CD4-positive, alpha-beta T cell treated with Interleukin-15 for 1 hour (primary cell): ENCODE data around the gene MYBPC2.

ENCODE experiments used
- DNase-seq: peaks from one replicate; pipeline ENCODE4 v3.0.0-alpha.2; 2020

MYBPC2 gene

DNA sequence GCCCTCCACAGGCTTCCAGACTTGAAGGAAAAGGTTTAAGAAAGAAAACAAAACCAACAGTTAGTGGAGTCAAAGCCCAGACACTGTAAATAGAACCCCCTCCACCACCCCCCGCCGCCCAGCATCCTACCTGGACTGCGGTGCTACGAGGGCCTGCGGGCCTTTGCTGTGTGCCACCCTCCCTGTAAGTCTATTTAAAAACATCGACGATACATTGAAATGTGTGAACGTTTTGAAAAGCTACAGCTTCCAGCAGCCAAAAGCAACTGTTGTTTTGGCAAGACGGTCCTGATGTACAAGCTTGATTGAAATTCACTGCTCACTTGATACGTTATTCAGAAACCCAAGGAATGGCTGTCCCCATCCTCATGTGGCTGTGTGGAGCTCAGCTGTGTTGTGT, 50.2 kb downstream of the MYBPC2 start:
- no peak for DNase-seq

DNA sequence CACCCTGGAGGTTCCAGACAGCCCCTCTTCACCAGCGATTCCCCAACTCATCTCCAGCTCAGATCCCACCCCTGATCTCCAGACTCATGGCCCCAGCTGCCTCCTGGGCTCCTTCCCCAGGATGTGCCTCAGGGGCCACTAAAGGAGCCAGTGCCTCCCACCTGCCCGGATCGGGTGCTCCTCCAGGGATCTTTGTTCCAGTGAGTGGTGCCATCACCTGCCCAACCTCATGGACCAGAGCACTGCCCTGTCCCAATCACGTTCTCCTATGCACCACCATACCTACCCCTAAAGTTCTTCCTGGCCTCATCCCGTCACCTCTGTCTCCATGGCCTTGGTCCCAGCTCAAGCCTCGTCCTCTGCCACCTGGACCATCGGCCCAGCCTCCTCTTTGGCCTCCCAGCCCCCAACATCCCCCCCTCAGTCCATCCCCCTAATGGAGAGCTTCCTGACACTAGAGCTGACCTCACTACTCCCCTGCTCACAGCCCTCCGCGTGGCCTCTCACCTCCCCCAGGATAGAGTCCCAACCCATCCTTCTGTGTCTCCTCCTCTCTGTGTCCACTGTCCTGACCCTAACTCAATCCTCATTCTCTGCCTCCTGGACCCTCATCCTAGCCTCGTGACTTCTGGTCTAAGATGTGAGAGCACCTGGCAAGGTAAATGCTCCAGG, 52.7 kb downstream of the MYBPC2 start:
- DNase-seq = no peak

DNA sequence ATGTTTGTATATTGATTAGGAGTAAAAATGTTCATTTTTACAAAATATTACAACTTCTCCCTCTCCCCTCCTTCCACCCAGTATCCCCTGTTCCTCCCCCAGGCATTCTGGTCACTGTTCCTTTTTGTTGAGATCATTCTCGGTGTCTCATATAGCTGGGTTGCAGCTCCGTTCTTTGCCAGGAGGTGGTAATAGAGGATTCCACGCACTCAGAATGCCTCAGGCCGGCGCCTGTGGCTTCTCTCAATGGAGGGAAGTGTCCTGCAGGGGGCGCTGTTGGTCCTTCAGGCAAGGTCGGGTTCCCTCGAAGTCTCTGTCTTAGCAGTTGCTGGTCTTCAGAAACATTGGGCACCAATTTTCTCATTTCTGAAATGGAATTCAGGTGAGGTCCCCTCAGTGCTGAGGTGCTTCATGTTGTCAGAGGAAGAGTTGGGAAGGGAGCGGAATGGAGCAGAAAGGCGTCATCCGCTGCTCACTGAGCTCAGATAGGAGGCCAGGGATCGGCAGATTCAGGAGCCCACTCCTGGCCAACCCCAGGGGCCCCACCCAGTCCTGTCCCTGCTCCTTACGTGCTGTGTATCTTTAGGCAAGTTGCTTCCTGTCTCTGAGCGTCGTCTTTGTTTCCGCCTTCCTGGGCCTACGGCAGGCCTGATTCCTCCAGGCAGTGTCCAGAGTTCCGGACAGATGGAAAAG, 54.3 kb downstream of the MYBPC2 start:
- peak; percentile 48 for DNase-seq

DNA sequence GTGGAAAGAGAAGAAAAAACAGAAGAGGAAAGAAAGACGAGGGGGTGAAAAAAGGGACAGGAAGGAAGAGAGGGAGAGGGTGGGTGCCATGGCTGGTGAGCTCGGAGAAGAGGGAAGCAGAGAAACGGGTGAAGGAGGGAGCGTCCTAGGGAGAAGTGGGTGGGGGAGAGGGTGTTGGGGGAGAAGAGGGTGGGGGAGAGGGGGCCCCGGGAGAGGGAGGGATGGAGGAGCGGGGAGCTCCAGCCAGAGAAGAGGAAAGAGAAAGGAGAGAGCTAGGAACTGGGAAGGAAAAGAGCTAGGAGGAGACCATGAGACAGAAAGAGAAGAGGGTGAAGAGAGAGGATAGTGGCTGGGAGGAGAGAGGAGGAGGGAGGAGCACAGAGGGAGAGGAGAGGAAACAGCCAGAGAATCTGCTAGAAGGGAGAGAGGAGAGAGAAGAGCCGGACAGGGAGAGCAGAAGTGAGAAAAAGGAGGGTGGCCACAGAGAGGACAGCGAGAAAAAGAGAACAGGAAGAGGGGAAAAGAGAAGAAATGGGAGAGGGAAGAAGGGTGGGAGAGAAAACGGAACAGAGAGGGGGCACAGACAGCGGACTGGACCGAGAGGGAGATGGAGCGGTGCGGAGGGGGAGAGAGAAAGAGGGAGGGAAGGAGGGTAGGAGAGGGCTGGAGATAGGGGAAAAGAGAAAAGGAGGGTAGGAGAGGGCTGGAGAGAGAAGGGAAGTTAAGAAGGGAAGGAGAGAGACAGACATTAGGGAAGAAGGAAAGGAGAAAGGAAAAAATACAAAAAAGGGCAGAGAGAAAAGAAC, 55.9 kb downstream of the MYBPC2 start:
- DNase-seq = no peak

DNA sequence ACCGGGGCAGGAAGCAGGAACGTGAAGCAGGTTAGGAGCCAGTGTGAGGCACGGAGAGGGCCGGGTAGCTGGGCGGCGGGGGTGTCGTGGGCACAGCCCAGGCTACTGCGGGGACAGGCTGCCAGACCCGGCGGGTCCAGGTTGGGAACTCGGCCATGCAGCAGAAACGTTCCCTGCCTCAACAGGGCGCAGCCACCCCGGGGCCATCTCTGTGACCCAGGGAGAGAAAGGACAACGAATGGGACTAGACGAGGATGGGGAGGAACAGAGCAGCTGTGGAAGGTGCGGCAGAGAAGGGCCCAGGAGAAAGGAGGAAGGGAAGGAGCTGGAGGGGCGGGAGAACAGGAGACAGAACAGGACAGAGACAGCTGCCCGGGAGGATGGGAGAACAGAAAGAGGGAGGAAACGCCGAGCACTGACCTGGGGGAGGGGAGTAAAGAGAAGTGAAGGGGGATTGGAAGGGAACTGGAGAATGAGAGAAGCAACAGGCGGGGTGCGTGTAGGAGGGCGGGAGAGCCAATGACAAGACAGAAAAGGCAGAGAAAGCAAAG, 56.8 kb downstream of the MYBPC2 start:
- DNase-seq = no peak

DNA sequence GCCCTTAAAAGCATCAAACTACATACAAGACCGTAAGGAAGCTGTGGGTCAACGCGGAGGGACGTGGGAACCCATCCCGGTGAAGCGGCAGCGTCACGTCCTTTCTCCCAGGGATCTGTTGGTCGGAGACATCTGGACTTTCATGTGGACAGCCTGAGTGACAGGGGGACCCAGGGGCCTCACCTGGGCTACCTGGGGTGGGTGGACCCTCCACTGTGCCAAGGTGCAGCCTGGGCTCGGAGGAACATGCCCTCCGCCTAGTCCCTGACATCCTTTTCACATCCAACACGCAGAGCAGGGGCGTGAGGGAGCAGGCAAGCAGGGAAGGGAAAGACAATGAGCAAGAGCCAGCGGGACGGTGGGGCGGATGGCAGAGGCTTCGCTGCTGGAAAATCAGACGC, 57.7 kb downstream of the MYBPC2 start:
- DNase-seq = no peak

DNA sequence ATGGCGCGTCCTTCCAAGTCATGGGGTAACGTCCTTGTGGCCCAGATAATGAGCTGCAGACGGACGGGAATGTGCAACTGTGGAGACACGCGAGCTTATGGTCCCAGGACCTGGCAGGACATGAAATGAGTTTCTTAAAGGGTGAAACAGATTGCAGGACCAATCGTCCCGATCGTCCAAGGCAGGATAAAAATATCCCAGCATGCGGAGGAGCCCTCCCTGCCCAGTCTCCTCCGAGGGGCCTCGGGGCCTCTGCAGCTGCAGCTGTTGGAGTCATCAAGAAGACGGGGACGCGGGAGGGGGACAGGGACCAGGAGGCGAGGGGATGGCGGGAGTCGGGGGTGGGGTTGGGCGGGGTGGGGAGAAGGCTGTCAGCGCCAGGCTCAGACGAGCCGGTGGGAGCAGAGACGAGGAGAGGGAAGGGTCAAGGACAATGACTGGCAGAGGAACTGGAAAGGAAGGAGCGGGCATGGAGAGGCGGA, 58.3 kb downstream of the MYBPC2 start:
- DNase-seq = peak; percentile 1

DNA sequence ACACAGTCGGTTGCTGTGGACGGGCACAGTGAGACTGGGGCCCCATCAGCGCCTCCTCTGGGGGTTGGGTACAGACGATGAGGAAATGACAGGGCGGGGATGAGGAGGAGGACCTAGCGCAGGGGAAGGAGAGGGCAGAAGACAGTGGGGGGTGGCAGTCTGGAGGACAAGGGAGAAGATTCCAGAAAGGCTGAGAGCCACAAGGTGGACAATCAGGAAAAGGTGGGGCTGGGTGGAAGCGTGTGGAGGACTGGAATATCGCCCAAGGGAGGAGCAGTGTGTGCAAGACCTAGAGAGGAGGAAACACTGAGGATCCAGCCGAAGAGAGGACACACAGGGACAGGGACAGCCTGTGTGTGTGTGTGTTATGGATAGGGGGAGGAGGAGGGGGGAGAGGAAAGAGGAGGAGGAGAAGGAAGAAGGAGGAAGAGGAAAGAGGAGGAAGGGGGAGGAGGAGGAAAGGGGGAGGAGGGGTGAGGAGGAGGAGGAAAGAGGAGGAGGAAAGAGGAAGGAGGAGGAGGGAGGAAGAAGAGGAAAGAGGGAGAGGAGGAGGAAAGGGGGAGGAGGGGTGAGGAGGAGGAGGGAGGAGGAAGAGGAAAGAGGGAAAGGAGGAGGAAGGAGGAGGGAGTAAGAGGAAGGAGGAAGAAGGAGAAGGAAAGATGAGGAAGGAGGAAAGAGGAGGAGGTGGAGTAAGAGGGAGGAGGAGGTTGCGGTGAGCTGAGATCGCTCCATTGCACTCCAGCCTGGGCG, 59.8 kb downstream of the MYBPC2 start:
- peak; percentile 38 for DNase-seq

DNA sequence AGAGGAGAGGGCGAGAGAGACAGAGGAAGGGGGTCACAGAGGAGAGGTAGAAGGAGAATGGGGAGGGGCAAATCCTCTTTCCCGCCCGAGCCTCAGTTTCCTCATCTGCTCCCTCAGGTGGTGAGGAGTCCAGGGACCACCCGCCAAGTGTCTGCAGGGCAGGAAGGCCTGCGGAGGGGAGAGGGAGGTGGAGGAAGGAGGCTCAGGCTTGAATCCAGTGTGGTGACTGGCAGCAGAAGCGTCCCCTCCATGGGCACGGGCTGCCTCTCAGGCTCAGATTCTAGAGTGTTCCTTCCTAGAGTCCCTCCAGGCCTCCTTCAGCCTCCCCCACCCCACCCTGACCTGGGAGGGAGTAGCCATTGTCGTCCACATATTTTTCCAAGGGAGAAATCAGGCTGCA, 60.5 kb downstream of the MYBPC2 start:
- DNase-seq = no peak

DNA sequence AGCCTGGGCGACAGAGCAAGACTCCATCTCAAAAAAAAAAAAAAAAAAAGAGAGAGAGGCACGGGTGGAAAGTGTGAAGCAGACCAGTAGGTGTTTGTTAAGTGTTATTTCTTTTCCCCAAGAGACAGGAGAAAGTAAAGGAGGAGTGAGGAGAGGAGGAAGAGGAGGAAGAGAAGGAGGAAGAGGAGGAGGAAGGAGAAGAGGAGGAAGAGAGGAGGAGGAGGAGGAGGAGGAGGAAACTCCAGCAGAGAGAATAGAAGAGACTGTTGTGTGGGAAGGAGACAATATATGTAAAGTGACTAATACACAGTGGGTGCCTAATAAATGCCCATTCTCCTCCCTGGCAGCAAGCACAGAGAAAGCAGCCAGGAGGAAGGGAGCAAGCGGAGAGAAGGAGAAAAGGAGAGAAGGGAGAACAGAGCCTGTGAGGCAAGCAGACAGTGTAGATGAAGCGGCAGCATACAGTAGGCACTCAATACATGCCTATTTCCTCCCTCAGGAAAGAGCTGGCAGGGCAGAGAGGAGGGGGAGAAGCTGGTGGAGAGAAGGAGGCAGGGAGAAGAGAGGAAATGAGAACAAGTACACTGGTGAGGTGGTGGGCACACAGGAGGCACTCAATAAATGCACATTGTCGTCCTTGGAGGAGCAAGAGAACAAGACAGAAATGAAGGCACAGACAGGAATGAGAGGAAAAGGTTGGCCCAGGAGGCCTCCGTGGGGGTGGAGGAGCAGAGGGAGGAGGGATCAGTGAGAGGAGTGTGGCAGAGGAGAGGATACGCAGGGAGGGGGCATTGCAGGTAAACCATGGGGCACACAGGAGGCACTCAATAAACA, 61.7 kb downstream of the MYBPC2 start:
- no peak for DNase-seq

DNA sequence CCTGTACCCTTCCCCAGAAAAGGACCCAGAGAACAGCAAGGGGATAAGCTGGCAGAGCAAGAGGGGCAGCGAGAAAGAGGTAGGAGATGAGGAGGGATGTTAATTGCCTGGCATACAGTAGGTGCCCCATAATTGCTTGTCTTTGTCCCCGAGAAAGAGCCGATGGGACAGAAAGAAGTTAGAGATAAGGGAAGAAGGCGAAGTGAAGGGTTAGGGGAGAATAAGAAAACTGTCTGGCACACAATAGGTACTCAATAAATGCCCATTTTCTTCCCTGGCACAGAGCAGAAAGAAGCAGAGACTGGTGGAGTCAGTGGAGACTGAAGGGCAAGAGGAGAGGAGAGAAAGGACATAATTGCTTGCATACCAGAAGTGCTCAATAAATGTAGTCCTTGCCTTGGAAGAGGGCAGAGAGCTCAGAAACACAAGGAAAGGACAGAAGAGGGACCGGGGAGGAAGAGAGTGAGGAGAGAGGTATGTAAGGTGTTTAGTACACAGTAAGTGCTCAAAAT, 62.4 kb downstream of the MYBPC2 start:
- DNase-seq = no peak

DNA sequence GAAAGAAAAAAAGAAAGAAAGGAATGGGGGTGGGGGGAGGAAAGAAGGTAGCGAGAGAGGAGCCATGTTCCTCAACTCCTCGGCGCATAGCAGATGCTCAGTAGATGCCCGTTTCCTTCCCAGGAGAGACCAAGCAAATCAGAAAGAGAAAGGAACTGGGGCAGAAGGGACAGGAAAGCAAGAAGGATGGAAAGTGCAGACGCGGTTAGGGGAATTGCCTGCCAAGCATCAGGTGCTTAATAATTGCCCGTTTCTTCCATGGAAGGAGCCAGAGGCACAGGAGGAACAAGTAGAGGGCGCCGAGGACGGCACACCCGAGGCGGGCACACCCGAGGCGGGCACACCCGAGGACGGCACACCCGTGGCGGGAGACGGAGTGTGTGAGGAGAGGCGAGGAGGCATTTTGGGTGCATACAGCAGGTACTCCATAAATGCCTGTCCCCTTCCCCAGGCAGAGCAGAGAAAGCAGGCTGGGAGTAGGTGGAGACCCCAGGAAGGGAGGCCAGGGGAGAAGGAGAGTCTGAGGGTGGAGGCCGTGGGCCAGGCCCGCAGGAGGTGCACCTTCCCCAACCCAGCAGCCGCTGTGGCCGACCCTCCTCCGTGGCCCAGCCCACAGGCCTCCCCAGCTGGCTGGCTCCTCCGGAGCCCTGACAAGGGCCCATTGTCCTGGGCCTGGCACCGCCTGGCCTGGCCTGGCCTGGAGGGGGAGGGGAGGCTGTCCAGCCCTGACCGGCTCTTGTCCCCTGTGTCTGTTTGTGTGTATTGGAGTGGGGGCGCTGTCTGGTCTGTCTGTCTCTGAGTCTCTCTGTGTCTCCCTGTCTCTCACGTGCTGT, 63.7 kb downstream of the MYBPC2 start:
- no peak for DNase-seq

DNA sequence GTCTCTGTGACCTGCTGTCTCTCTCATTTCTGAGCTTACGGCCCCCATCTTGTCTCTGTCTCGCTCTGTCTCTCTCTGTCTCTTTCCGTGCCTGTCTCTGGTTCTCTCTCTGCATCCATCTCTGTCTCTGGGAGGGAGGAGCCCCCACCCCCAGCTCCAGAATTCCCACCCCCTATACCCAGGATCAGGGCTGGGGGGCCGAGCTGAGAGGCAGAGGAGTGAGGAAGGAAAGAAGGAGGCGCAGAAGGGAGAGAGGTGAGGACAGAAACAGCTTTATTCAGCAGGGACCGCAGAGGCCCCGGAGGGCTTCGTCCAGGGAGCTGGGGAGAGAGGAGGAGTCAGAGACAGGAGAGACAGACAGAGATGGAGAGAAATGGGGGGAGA, 64.3 kb downstream of the MYBPC2 start:
- no peak for DNase-seq

DNA sequence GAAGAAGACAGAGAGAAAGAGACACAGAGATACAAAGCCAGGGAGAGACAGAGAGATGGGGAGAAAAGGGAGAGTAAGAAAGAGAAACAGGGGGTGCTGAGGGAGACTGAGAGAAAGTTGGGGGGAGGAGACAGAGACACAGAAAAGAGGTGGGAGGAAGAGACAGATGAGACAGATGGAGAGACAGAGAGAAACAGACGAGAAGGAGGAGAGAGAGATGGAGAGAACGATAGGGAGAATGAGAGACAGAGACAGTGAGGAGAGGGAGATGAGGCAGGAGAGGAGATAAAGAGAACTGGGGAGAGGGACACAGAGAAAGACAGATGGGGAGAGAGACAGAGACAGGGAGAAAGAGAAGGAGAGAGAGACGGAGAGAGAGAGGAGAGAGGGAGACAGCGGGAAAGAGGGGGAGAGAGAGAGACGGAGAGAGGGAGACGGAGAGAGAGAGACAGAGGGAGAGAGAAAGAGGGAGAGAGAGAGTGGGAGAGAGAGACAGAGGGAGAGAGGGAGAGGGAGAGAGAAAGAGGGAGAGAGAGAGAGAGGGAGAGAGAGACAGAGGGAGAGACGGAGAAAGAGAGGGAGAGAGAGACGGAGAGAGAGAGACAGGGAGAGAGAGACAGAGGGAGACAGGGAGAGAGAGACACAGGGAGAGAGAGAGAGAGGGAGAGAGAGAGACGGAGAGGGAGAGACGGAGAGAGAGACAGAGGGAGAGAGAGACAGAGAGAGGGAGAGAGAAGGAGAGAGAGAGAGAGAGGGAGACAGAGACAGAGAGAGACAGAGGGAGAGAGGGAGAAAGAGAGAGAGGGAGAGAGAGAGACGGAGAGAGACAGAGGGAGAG, 65.7 kb downstream of the MYBPC2 start:
- DNase-seq = no peak

DNA sequence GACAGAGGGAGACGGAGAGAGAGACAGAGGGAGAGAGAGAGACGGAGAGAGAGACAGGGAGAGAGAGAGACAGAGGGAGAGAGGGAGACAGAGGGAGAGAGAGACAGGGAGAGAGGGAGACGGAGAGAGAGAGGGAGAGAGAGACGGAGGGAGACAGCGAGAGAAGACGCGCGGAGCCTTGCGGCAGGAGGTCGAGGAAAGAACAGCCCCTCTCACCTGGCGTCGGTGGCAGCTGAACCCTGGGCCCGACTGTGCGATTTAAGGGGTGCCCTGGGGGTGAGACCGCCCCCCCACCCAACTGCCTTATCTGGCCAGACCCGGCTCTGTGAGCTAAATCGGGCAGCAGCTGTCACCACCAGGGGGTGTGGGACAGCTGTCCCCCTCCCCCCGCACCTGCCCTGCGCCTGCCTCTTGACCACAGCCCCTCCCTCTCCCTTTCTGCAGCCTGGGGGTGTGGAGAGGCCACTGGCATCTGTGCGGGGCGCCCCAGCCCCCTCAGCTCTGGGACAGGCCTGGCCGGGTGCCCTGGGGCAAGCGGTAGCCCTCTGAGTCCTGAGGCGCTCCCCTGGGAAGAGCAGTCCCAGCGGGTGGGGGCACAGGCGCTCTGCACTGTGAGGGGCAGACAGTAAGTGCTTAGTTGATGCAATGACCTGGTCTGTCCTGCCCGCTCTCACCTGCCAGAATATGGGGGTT, 67.5 kb downstream of the MYBPC2 start:
- DNase-seq = no peak

DNA sequence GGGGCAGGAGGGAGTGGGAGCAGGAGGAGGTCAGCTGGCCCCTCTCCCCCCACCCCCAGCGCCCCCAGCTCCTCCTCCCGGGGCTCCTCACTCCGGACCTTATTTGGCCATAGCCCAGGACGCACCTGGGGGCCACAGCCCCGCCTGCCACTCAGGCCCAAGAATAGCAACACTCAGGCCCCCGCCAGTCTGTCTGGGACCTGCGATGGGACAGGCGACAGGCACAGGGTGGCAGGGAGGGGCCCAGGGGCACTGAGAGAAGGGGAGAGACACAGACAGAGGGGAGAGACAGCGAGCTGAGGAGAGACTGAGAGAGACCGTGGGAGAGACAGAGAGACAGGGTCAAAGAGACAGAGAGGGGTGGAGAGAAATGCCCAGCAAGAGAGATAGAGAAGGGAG, 68.1 kb downstream of the MYBPC2 start:
- DNase-seq = no peak

DNA sequence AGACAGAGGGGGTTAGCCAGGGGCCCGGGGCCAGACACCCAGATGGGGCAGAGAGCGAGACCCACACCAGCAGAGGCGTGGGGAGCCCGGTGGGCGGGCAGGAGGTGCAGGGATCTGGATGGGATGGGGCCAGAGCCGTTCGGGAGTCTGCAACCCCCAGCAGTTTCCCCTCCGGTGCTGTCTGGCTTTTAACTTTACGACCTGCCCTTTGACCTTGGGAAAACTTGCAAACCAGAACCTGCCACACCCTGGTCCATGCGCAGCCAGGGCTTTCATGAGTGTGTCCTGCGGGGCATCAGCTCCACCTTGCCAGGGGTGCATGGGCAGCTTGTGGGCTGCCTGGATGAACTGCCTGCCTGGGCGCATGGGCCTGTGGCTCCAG, 68.5 kb downstream of the MYBPC2 start:
- DNase-seq = no peak

DNA sequence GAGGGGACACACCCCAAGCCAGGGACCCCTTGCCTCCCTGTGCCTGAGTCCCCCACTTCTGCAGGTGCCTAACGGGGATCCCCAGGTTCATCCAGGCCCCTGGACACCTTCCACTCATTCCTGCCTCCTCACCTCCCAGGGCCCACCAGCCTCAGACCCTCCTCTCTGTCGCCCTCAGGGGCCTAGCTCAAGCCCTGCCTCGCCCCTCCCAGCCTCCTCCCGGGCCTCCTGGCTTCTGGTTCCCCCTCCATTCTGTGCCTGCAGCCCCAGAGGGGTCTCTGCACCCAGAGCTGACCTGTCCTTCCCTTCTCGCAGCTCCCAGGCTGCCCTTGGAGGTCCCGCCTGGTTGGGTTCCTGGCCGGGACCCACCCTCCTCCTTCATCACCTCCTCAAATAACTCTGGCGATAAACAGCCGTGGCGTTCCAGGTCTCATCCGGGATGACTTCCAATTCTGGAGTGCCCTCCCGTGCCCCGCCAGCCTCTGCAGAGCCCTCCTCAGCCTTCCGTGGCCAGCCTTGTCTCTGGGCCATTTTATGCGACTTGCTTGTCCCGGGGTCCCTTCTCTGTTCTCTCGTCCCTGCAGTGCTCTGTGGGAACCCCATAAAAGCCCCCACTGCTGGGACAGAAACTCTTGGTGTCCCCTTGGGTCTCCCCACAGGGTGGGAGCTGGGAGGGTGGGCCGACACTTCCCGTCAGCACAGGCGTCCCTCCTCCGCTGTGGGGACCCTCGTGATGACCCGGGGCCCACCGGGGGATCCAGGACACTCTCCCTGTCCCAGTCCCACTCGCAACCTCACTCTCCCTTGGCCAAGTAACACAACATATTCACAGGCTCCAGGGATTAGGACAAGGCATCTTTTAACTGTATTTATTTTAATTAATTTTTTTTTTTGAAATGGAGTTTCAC, 69.1 kb downstream of the MYBPC2 start:
- no peak for DNase-seq
